MG63 (cell line): Measurements from ENCODE around the gene AP4E1. TPM values are rescaled to one million over a fixed set of nuclear protein-coding genes. Genes with fewer than 3 reads are reported as not detected.
"Not testable (repeated sequence)": the region's sequence is repeated elsewhere in the genome, so short reads cannot be mapped to it uniquely, and the experiment has no call there.

Source experiments
- DNase-seq: peaks from one replicate; pipeline ENCODE4 v3.0.0-alpha.2; 2020
- H3K27me3 ChIP-seq: fragments of 250-450 bp; sonication (Bioruptor Pico); 2 replicates; pipeline ENCODE4 v1.5.1; 2020; ENCODE audit warnings: mild to moderate bottlenecking, moderate library complexity
- H3K36me3 ChIP-seq: fragments of 250-450 bp; sonication (Bioruptor Pico); 2 replicates; pipeline ENCODE4 v1.5.1; 2020; ENCODE audit warnings: mild to moderate bottlenecking, moderate library complexity
- H3K4me3 ChIP-seq: fragments of 250-450 bp; sonication (Bioruptor Pico); 2 replicates; pipeline ENCODE4 v1.5.1; 2020; ENCODE audit warnings: mild to moderate bottlenecking, moderate library complexity
- H3K9me3 ChIP-seq: fragments of 250-450 bp; sonication (Bioruptor Pico); 2 replicates; pipeline ENCODE4 v1.5.1; 2020; ENCODE audit warnings: mild to moderate bottlenecking, moderate library complexity
- total RNA-seq: library from RNA; depleted of rRNA; stranded (reverse); fragments of >200 nt; shearing (Covaris generic); gene quantifications from 2 replicates; pipeline ENCODE4 v1.2.3, GENCODE V29; 2014; ENCODE audit warnings: low replicate concordance

Gene AP4E1
- total RNA-seq, 1 experiment from 2014 or later: 10.8 TPM

GRCh38 chr15:50883903-50884302, 24.6 kb upstream of the AP4E1 start:
- Histone ChIP-seq H3K9me3 (no peaks in the 10 kb centered on the region), H3K27me3 (no peaks in the 10 kb centered on the region), H3K36me3 (no peaks in the 10 kb centered on the region), H3K4me3 (no peak overlapping the region)
- peak; percentile 15 for DNase-seq

- DNase-seq: peak; percentile 47
- Histone ChIP-seq H3K27me3 (no peaks in the 10 kb centered on the region), H3K9me3 (0 out of 2 replicates have a peak, but pooled peaks cover 3% of the 10 kb centered on the region), H3K36me3 (no peaks in the 10 kb centered on the region), H3K4me3 (no peak overlapping the region)
These were observed 23.9 kb upstream of the AP4E1 start for GRCh38 chr15:50884540-50884939.

GRCh38 chr15:50886139-50886467, 22.4 kb upstream of the AP4E1 start:
- no peaks in the 10 kb centered on the region for H3K36me3 ChIP-seq
- DNase-seq: no peak
- no peaks in the 10 kb centered on the region for H3K27me3 ChIP-seq
- no peak overlapping the region for H3K4me3 ChIP-seq
- H3K9me3 ChIP-seq: peaks cover 6% of the 10 kb centered on the region

GRCh38 chr15:50886611-50887345, 21.7 kb upstream of the AP4E1 start:
- no peak for DNase-seq
- H3K36me3 ChIP-seq: no peaks in the 10 kb centered on the region
- peaks cover 10% of the 10 kb centered on the region for H3K9me3 ChIP-seq
- no peaks in the 10 kb centered on the region for H3K27me3 ChIP-seq
- H3K4me3 ChIP-seq: no peak overlapping the region

GRCh38 chr15:50888054-50888453, 20.4 kb upstream of the AP4E1 start:
- H3K4me3 ChIP-seq: no peak overlapping the region
- H3K27me3 ChIP-seq: no peaks in the 10 kb centered on the region
- no peaks in the 10 kb centered on the region for H3K36me3 ChIP-seq
- DNase-seq: no peak
- H3K9me3 ChIP-seq: peaks cover 14% of the 10 kb centered on the region

GRCh38 chr15:50889589-50889988, 18.9 kb upstream of the AP4E1 start:
- Histone ChIP-seq H3K36me3 (no peaks in the 10 kb centered on the region), H3K9me3 (peaks cover 14% of the 10 kb centered on the region), H3K27me3 (no peaks in the 10 kb centered on the region), H3K4me3 (no peak overlapping the region)
- DNase-seq: no peak

- Histone ChIP-seq H3K27me3 (no peaks in the 10 kb centered on the region), H3K36me3 (no peaks in the 10 kb centered on the region)
- peak; percentile 21 for DNase-seq
These were observed 17.7 kb upstream of the AP4E1 start for GRCh38 chr15:50890751-50891150.

GRCh38 chr15:50891159-50891558, 17.3 kb upstream of the AP4E1 start:
- Histone ChIP-seq H3K4me3 (no peak overlapping the region), H3K27me3 (no peaks in the 10 kb centered on the region), H3K9me3 (peaks cover 14% of the 10 kb centered on the region), H3K36me3 (no peaks in the 10 kb centered on the region)
- no peak for DNase-seq

More at GRCh38 chr15:50890751-50891150, 17.7 kb upstream of the AP4E1 start:
- H3K4me3 ChIP-seq: no peak overlapping the region
- H3K9me3 ChIP-seq: peaks cover 14% of the 10 kb centered on the region

GRCh38 chr15:50893976-50894375, 14.5 kb upstream of the AP4E1 start:
- Histone ChIP-seq H3K36me3 (no peaks in the 10 kb centered on the region), H3K9me3 (peaks cover 14% of the 10 kb centered on the region), H3K4me3 (no peak overlapping the region), H3K27me3 (no peaks in the 10 kb centered on the region)
- DNase-seq: no peak

- not testable (repeated sequence) for H3K36me3 ChIP-seq, H3K27me3 ChIP-seq, H3K4me3 ChIP-seq, H3K9me3 ChIP-seq, DNase-seq
These were observed 7.1 kb upstream of the AP4E1 start for GRCh38 chr15:50901390-50901789.

- Histone ChIP-seq H3K27me3 (no peaks in the 10 kb centered on the region), H3K36me3 (peaks cover 3% of the 10 kb centered on the region), H3K9me3 (peaks cover 4% of the 10 kb centered on the region; the same call in 1 of the 2 replicates), H3K4me3 (no peak overlapping the region)
- DNase-seq: no peak
These were observed 4.3 kb upstream of the AP4E1 start for GRCh38 chr15:50904211-50904610.

- Histone ChIP-seq H3K4me3 (no peak overlapping the region), H3K36me3 (peaks cover 3% of the 10 kb centered on the region), H3K9me3 (peaks cover 4% of the 10 kb centered on the region; the same call in 1 of the 2 replicates), H3K27me3 (no peaks in the 10 kb centered on the region)
- DNase-seq: no peak
These were observed 3.4 kb upstream of the AP4E1 start for GRCh38 chr15:50905055-50905454.

GRCh38 chr15:50906954-50907600, 1.4 kb upstream of the AP4E1 start:
- H3K4me3 ChIP-seq: peak overlapping the region; percentile 98
- H3K27me3 ChIP-seq: no peaks in the 10 kb centered on the region
- peaks cover 5% of the 10 kb centered on the region; the same call in 1 of the 2 replicates for H3K9me3 ChIP-seq
- peaks cover 9% of the 10 kb centered on the region for H3K36me3 ChIP-seq
- no peak for DNase-seq

- DNase-seq: peak; percentile 30
- H3K27me3 ChIP-seq: no peaks in the 10 kb centered on the region
- 0 out of 2 replicates have a peak, but pooled peaks cover 2% of the 10 kb centered on the region for H3K9me3 ChIP-seq
- peaks cover 14% of the 10 kb centered on the region for H3K36me3 ChIP-seq
- H3K4me3 ChIP-seq: peak overlapping the region; percentile 98
These were observed 778 bp upstream of the AP4E1 start for GRCh38 chr15:50907601-50908208.

- Histone ChIP-seq H3K36me3 (peaks cover 25% of the 10 kb centered on the region), H3K9me3 (0 out of 2 replicates have a peak, but pooled peaks cover 2% of the 10 kb centered on the region), H3K27me3 (no peaks in the 10 kb centered on the region), H3K4me3 (peak overlapping the region; percentile 98)
- no peak for DNase-seq
These were observed 481 bp downstream of the AP4E1 start for GRCh38 chr15:50909010-50909317.

- peak; percentile 75 for DNase-seq
- H3K9me3 ChIP-seq, H3K4me3 ChIP-seq, H3K27me3 ChIP-seq: not testable (repeated sequence)
- H3K36me3 ChIP-seq: peaks cover 33% of the 10 kb centered on the region
These were observed 1.9 kb downstream of the AP4E1 start for GRCh38 chr15:50910426-50910795.

- H3K36me3 ChIP-seq: peaks cover 38% of the 10 kb centered on the region
- H3K9me3 ChIP-seq: 0 out of 2 replicates have a peak, but pooled peaks cover 2% of the 10 kb centered on the region
- DNase-seq: no peak
- H3K27me3 ChIP-seq: no peaks in the 10 kb centered on the region
- no peak overlapping the region for H3K4me3 ChIP-seq
These were observed 2.5 kb downstream of the AP4E1 start for GRCh38 chr15:50911001-50911400.

GRCh38 chr15:50911621-50912020, 3.1 kb downstream of the AP4E1 start:
- Histone ChIP-seq H3K4me3 (no peak overlapping the region), H3K36me3 (peaks cover 42% of the 10 kb centered on the region), H3K9me3 (0 out of 2 replicates have a peak, but pooled peaks cover 2% of the 10 kb centered on the region), H3K27me3 (no peaks in the 10 kb centered on the region)
- DNase-seq: peak; percentile 21
